SK-N-SH (cell line): ENCODE data around the gene SLCO4A1. TPM values are rescaled to one million over a fixed set of nuclear protein-coding genes. Genes with fewer than 3 reads are reported as not detected.

Experiments
- CTCF ChIA-PET: fragments of 300-600, 350-600 bp; formaldehyde crosslinking; extraction: SDS; loops from one replicate; lab custom pipeline; 2021; lab: Yijun Ruan, JAX
- POLR2A ChIA-PET: fragments of 350-600 bp; sonication (Branson Sonifier 250); formaldehyde crosslinking; extraction: SDS; loops from one replicate; lab custom pipeline; 2020; ENCODE audit warnings: antibody characterized with exemption, inconsistent platforms; lab: Yijun Ruan, JAX
- DNase-seq: peaks from one replicate; pipeline ENCODE4 v3.0.0; 2012
- H2AFZ ChIP-seq: fragments of 200-600 bp; sonication (generic); 2 replicates; pipeline ENCODE4 v1.8.1; 2016; ENCODE audit warnings: antibody characterized with exemption, mild to moderate bottlenecking, low read depth
- H3F3A ChIP-seq: fragments of 200-600 bp; sonication (generic); replicated peaks from 2 replicates; pipeline ENCODE3; 2016; ENCODE audit warnings: antibody characterized with exemption, mild to moderate bottlenecking; ENCODE audit not compliant: insufficient read depth
- H3K27ac ChIP-seq, 2 experiments: fragments of 200-500 bp in 1 of 2; fragments of 200-600 bp in 1 of 2; sonication (Bioruptor generic) in 1 of 2; sonication (generic), shearing (Covaris generic) in 1 of 2; 2 replicates each; pipeline versions ENCODE4 v1.5.1 to v1.6.1; 2014 to 2016; ENCODE audit warnings: low read depth in 2 of 2, inconsistent platforms in 1 of 2, low read length in 1 of 2, mild to moderate bottlenecking in 1 of 2, mixed read lengths in 1 of 2
- H3K27me3 ChIP-seq: fragments of 200-600 bp; sonication (generic), shearing (Covaris generic); 2 replicates; pipeline ENCODE4 v1.6.1; 2016; ENCODE audit warnings: mixed run types; ENCODE audit not compliant: insufficient read depth
- H3K36me3 ChIP-seq, 2 experiments: fragments of 200-500 bp in 1 of 2; fragments of 200-600 bp in 1 of 2; sonication (Bioruptor generic) in 1 of 2; sonication (generic) in 1 of 2; replicated peaks in 1 of 2; 2 replicates each; pipeline versions ENCODE3 to v1.5.1; 2014 to 2016; ENCODE audit warnings: low read length in 1 of 2, mild to moderate bottlenecking in 1 of 2; ENCODE audit not compliant: insufficient read depth in 2 of 2, control insufficient read depth in 1 of 2
- H3K4me1 ChIP-seq, 2 experiments: fragments of 200-500 bp in 1 of 2; fragments of 200-600 bp in 1 of 2; sonication (Bioruptor generic) in 1 of 2; sonication (generic), shearing (Covaris generic) in 1 of 2; 2 replicates each; pipeline versions ENCODE4 v1.5.1 to v1.6.1; 2014 to 2016; ENCODE audit warnings: low read depth in 1 of 2, low read length in 1 of 2, mixed run types in 1 of 2; ENCODE audit not compliant: insufficient read depth in 2 of 2, control insufficient read depth in 1 of 2
- H3K4me2 ChIP-seq: fragments of 200-600 bp; sonication (generic), shearing (Covaris generic); 2 replicates; pipeline ENCODE4 v1.6.1; 2017; ENCODE audit warnings: mixed run types
- H3K4me3 ChIP-seq, 2 experiments: fragments of 200-500 bp in 1 of 2; fragments of 200-600 bp in 1 of 2; sonication (Bioruptor generic) in 1 of 2; sonication (generic), shearing (Covaris generic) in 1 of 2; 2 replicates each; pipeline versions ENCODE4 v1.5.1 to v1.8.1; 2014 to 2016; ENCODE audit warnings: low read depth in 2 of 2, inconsistent platforms in 1 of 2, low read length in 1 of 2, mild to moderate bottlenecking in 1 of 2, mixed read lengths in 1 of 2, moderate library complexity in 1 of 2
- H3K79me2 ChIP-seq: fragments of 200-600 bp; sonication (generic); 2 replicates; pipeline ENCODE4 v1.8.1; 2017; ENCODE audit warnings: mild to moderate bottlenecking; ENCODE audit not compliant: insufficient read depth
- H3K9ac ChIP-seq: fragments of 200-600 bp; sonication (generic); 2 replicates; pipeline ENCODE4 v1.6.1; 2017; ENCODE audit warnings: mixed run types
- H3K9me2 ChIP-seq: fragments of 200-600 bp; sonication (generic); 2 replicates; pipeline ENCODE4 v1.6.1; 2017; ENCODE audit warnings: mixed run types
- H3K9me3 ChIP-seq: fragments of 200-600 bp; sonication (generic); 2 replicates; pipeline ENCODE4 v1.6.1; 2017; ENCODE audit warnings: mixed run types, mild to moderate bottlenecking, moderate library complexity
- H4K20me1 ChIP-seq: fragments of 200-600 bp; sonication (generic); 2 replicates; pipeline ENCODE4 v1.6.1; 2017; ENCODE audit warnings: mild to moderate bottlenecking, mixed run types; ENCODE audit not compliant: insufficient read depth
- CTCF ChIP-seq: fragments of 200-600 bp; sonication (generic); IDR thresholded peaks from 2 replicates; pipeline ENCODE4 v1.6.1; 2017; ENCODE audit warnings: antibody characterized with exemption, mild to moderate bottlenecking, moderate library complexity
- ELF1 ChIP-seq: IDR thresholded peaks from 2 replicates; pipeline ENCODE4 v1.4.0; 2012
- EP300 ChIP-seq, 2 experiments: IDR thresholded peaks; 2 replicates each; pipeline versions ENCODE4 v1.4.0 to v1.6.1; 2012; ENCODE audit warnings: borderline replicate concordance in 1 of 2, low read depth in 1 of 2, low read length in 1 of 2
- EZH2phosphoT487 ChIP-seq: fragments of 200-600 bp; sonication (generic); IDR thresholded peaks from 2 replicates; pipeline ENCODE4 v1.6.1; 2017; ENCODE audit warnings: low read depth, mixed run types, mild to moderate bottlenecking, antibody characterized with exemption, moderate library complexity, borderline replicate concordance
- GABPA ChIP-seq: IDR thresholded peaks from 2 replicates; pipeline ENCODE4 v1.4.0; 2012; ENCODE audit warnings: low read depth, mild to moderate bottlenecking
- MEF2A ChIP-seq: IDR thresholded peaks from 2 replicates; pipeline ENCODE4 v1.4.0; 2012; ENCODE audit warnings: low read depth, borderline replicate concordance
- MXI1 ChIP-seq: IDR thresholded peaks from 2 replicates; pipeline ENCODE4 v1.6.1; 2012; ENCODE audit warnings: mild to moderate bottlenecking, low read depth, low read length, improper control_type of control experiment
- NFIC ChIP-seq: IDR thresholded peaks from 2 replicates; pipeline ENCODE4 v1.4.0; 2012; ENCODE audit warnings: borderline replicate concordance
- PBX3 ChIP-seq: IDR thresholded peaks from 2 replicates; pipeline ENCODE4; 2012
- POLR2AphosphoS5 ChIP-seq: IDR thresholded peaks from 2 replicates; pipeline ENCODE4 v1.6.1; 2012; ENCODE audit warnings: low read depth, low read length
- RAD21 ChIP-seq: IDR thresholded peaks from 2 replicates; pipeline ENCODE4 v1.6.1; 2012; ENCODE audit warnings: mild to moderate bottlenecking, low read length
- REST ChIP-seq: IDR thresholded peaks from 2 replicates; pipeline ENCODE4 v1.6.1; 2012; ENCODE audit warnings: mild to moderate bottlenecking, low read depth, low read length, moderate library complexity
- RXRA ChIP-seq: IDR thresholded peaks from 2 replicates; pipeline ENCODE4 v1.4.0; 2012; ENCODE audit warnings: low read depth, mild to moderate bottlenecking, borderline replicate concordance
- TAF1 ChIP-seq: IDR thresholded peaks from 2 replicates; pipeline ENCODE4 v1.6.1; 2012; ENCODE audit warnings: low read depth, mild to moderate bottlenecking, low read length, moderate library complexity, borderline replicate concordance
- TCF12 ChIP-seq: IDR thresholded peaks from 2 replicates; pipeline ENCODE4 v1.4.0; 2012
- TEAD4 ChIP-seq: IDR thresholded peaks from 2 replicates; pipeline ENCODE4 v1.4.0; 2012; ENCODE audit warnings: mild to moderate bottlenecking, borderline replicate concordance; ENCODE audit not compliant: insufficient read depth
- USF1 ChIP-seq: IDR thresholded peaks from 2 replicates; pipeline ENCODE4 v1.4.0; 2012; ENCODE audit warnings: low read depth, borderline replicate concordance
- YY1 ChIP-seq: IDR thresholded peaks from 2 replicates; pipeline ENCODE4 v1.4.0; 2012; ENCODE audit warnings: low read depth, mild to moderate bottlenecking
- WGBS: methylation state at CpG from one replicate; pipeline ENCODE4 v1.1.6; 2017; ENCODE audit warnings: low lambda C conversion rate; 5-methylcytosine and 5-hydroxymethylcytosine counted together
- polyA plus RNA-seq, 3 experiments: library from polyadenylated mRNA; depleted of rRNA; stranded (reverse); fragments of >200 nt; gene quantifications; 2 replicates each; pipeline ENCODE4 v1.2.3, GENCODE V29; 2012
- TF ChIP-seq, protein P1 (sequence below): IDR thresholded peaks from 2 replicates; pipeline ENCODE4 v1.4.0; 2012; ENCODE audit warnings: low read depth

SLCO4A1 gene
- polyA plus RNA-seq, 1 of the 3 experiments (the other 2 are of a cell fraction), result 0.33 TPM

- Histone ChIP-seq H3K4me1 (peaks cover 0 to 73% of the 10 kb centered on the region in 2 experiments; a peak in 2 of 4 replicates), H3K79me2 (no peaks in the 10 kb centered on the region), H3K9me2 (no peaks in the 10 kb centered on the region), H3K36me3 (no peaks in the 10 kb centered on the region), H3K9ac (no peak overlapping the region), H3F3A (no peaks in the 10 kb centered on the region), H3K4me3 (no peak overlapping the region), H3K4me2 (no peak overlapping the region), H2AFZ (no peak overlapping the region), H3K27ac (no peak overlapping the region; a peak in 1 of 4 replicates), H3K27me3 (peaks cover 37% of the 10 kb centered on the region), H3K9me3 (no peaks in the 10 kb centered on the region), H4K20me1 (no peaks in the 10 kb centered on the region)
- 79% methylated on average over 4 of the region's 12 CpGs for WGBS
- ChIA-PET CTCF (interaction anchor here (1.0 to 4.8 kb wide), 3 partner anchors 28 to 164 kb away, joined by 3 to 30 read pairs (median 19); no protein-coding TSS in a partner anchor), POLR2A (no interaction called here)
- TF ChIP-seq EZH2phosphoT487 (no peak), EP300 (IDR thresholded peaks at IDR 0.05; ENCODE audit: borderline replicate concordance in 1 of 2, low read depth in 1 of 2, low read length in 1 of 2) (no peak), RAD21 (no peak), TEAD4 (no peak), MXI1 (no peak), TCF12 (no peak)
- DNase-seq, result no peak
Observed at GRCh38 chr20:62644802-62645496, 2.6 kb downstream of the SLCO4A1 start.

DNA sequence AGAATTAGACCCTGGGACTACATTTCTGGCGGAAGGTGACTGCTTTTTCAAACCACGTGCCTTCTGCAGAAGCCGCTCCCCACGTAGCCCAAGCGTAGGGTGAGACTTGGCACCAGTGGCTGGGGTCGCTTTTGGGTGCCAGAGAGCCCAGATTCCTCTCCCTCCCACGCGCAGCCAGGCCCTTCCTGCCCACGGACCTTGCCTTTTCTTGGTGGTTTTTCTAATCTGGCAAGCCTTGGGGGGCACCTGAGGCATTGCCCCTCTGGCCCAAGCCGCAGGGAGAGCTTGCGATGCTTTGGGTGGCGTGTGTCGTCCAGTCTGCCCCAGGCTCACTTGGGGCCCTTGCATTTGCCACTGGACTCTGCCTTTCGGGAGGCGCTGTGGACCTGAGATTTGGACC is 3.3 kb downstream of the SLCO4A1 start:
- no peak overlapping the region for H3K4me2 ChIP-seq
- no peaks in the 10 kb centered on the region for H3F3A ChIP-seq
- TF ChIP-seq ELF1, result no peak
- no peak for TF ChIP-seq NFIC
- no peak for TF ChIP-seq GABPA
- TF ChIP-seq, protein P1, sequence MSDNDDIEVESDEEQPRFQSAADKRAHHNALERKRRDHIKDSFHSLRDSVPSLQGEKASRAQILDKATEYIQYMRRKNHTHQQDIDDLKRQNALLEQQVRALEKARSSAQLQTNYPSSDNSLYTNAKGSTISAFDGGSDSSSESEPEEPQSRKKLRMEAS, result no peak
- no peak for TF ChIP-seq RAD21
- no peak for TF ChIP-seq REST
- no peak for TF ChIP-seq TAF1
- no peak for TF ChIP-seq POLR2AphosphoS5
- TF ChIP-seq PBX3, result no peak
- no peak for TF ChIP-seq RXRA
- TF ChIP-seq CTCF, result no peak
- no peak for TF ChIP-seq USF1
- no peak for TF ChIP-seq TEAD4
- no peak for TF ChIP-seq EP300 (IDR thresholded peaks at IDR 0.05; ENCODE audit: borderline replicate concordance in 1 of 2, low read depth in 1 of 2, low read length in 1 of 2)
- TF ChIP-seq MXI1, result no peak
- TF ChIP-seq YY1, result no peak
- no peak for TF ChIP-seq MEF2A
- CTCF ChIA-PET, result interaction anchor here (3.8 to 4.8 kb wide), 2 partner anchors 28 to 146 kb away, joined by 19 to 30 read pairs; no protein-coding TSS in a partner anchor
- 80% methylated on average over 13 of the region's 15 CpGs for WGBS
- H3K4me1 ChIP-seq, result peaks cover 0 to 80% of the 10 kb centered on the region in 2 experiments; a peak in 3 of 4 replicates
- no peaks in the 10 kb centered on the region for H3K9me2 ChIP-seq
- POLR2A ChIA-PET, result no interaction called here
- H4K20me1 ChIP-seq, result no peaks in the 10 kb centered on the region
- H3K9ac ChIP-seq, result no peak overlapping the region
- no peaks in the 10 kb centered on the region for H3K79me2 ChIP-seq
- no peaks in the 10 kb centered on the region for H3K9me3 ChIP-seq
- H3K4me3 ChIP-seq, result no peak overlapping the region
- no peak overlapping the region for H2AFZ ChIP-seq
- no peaks in the 10 kb centered on the region for H3K36me3 ChIP-seq
- DNase-seq, result no peak
- peak overlapping the region in 1 of 2 experiments; percentile 22; a peak in 1 of 4 replicates for H3K27ac ChIP-seq
- peaks cover 37% of the 10 kb centered on the region for H3K27me3 ChIP-seq
